Activated naive CD4-positive, alpha-beta T cell treated with anti-CD3 and anti-CD28 coated beads, Interleukin-2, amount 50 U/mL, for 24 hours (primary cell): ENCODE measurements around the gene UAP1.

Experiments used
- H3K27ac Mint-ChIP-seq: one replicate; pipeline ENCODE4 v1.8.0; 2021; ENCODE audit warnings: mild to moderate bottlenecking, mixed read lengths
- H3K27me3 Mint-ChIP-seq: one replicate; pipeline ENCODE4 v1.8.0; 2021; ENCODE audit warnings: mixed read lengths
- H3K36me3 Mint-ChIP-seq: one replicate; pipeline ENCODE4 v1.8.0; 2021; ENCODE audit warnings: mixed read lengths
- H3K4me1 Mint-ChIP-seq: one replicate; pipeline ENCODE4 v1.8.0; 2021; ENCODE audit warnings: mixed read lengths
- H3K4me3 Mint-ChIP-seq: one replicate; pipeline ENCODE4 v1.8.0; 2021; ENCODE audit warnings: mild to moderate bottlenecking, mixed read lengths
- H3K9me3 Mint-ChIP-seq: one replicate; pipeline ENCODE4 v1.8.0; 2021; ENCODE audit warnings: mixed read lengths

Gene UAP1

DNA sequence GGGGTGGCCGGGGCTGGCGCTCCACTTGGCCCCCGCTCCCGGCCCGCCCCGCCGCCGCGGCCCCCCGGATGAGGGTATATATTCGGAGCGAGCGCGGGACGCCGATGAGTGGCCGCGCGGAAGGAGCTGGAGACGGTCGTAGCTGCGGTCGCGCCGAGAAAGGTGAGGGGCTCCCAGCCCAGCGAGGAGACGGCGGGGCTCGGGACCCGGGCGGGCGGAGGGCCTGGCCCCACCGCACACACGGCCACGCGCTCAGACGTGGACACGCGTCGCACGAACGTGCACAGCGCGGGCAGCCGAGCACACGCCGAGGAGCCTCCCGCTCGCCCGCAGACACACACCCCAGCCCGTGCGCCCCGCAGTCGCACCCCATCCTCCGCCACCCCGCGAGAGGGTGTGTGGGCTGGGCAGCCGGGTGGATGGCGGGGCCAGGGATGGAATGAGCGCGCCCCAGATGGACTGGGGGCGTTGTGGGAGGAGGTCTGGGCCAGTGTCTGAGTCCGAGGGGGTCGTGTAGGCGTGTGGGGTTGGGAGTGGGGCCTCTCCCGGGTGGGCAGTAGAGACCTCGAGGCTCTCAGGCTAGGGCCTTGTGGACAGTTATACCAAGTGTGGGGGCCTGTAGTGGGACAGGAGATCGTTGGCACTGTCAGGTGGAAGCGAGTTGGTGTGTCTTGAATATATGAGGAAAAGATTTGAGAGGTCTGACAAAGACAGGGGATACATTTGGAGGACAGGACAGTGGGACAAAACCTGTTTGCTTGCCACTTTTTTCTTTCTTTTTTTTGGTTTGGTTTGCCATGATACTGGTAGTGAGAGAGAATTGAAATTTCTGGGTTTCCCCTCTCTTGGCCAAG, at the start of gene UAP1:
Gene UAP1 (plus strand): TSS at position 107 of the 854 bp plus-strand sequence. CDS start 4,347 bp downstream, outside the sequence.
- Mint-ChIP-seq H3K27ac (peak within 1 kb of the TSS; percentile 91), H3K9me3 (no peaks in the 10 kb centered on the region), H3K36me3 (peaks cover 1% of the 10 kb centered on the region), H3K4me1 (peaks cover 48% of the 10 kb centered on the region), H3K4me3 (peak within 1 kb of the TSS; percentile 97), H3K27me3 (no peaks in the 10 kb centered on the region)

DNA sequence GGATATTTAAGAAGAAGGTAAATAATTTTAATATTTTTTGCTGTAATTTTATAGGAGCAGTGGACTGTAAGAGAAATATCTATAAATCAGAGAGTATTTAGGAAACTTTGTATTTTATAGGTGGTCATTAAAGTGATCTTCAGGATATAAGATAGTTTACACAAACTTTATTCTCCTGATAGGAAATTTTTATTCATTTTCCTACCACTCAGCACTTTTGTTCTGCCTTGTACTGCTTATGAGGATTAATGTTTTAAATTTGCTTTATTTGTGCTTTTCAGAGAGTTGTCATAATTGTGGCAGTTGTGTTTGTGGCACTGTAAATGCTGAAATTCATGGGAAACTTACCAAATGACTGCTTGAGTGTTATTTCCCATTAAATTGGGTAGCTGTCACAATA, 34.2 kb upstream of the UAP1 start:
- no peaks in the 10 kb centered on the region for H3K9me3 Mint-ChIP-seq
- no peak overlapping the region for H3K27ac Mint-ChIP-seq
- no peaks in the 10 kb centered on the region for H3K4me1 Mint-ChIP-seq
- H3K4me3 Mint-ChIP-seq = no peak overlapping the region
- peaks cover 24% of the 10 kb centered on the region for H3K36me3 Mint-ChIP-seq
- H3K27me3 Mint-ChIP-seq = no peaks in the 10 kb centered on the region

DNA sequence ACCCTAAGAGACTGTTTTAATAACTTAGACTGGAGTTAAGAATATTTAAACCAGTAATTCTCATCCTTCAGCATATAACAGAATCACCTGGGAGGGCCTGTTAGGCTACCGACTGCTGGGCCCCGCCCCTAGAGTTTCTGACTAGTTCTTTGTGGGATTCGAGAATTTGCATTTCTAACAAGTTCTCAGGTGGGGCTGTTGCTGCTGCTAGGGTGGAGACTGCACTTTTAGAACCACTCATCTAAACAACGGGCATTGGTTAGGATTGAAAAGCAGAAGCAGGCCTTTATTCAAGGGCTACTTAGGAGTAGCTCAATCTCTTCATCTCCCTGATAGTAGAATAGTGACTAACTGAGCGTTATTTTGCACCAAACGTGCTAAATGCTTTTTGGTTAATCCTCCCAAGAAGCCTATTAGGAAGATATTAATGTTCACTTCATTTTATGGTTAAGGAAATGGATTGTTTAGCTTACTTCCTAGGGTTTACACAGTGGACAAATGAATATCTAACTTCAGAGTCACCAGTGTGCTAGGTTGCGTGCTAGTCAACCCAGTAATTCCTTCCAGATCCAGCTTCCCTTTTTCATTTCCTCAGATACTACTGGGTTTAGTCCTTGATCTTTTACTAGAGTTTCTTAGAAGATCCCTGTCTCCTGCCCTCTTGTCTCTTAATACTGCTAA, 31.1 kb upstream of the UAP1 start:
- Mint-ChIP-seq H3K27ac (no peak overlapping the region), H3K4me3 (no peak overlapping the region), H3K4me1 (no peaks in the 10 kb centered on the region), H3K36me3 (peaks cover 13% of the 10 kb centered on the region), H3K27me3 (no peaks in the 10 kb centered on the region), H3K9me3 (no peaks in the 10 kb centered on the region)

- peaks cover 12% of the 10 kb centered on the region for H3K36me3 Mint-ChIP-seq
- H3K9me3 Mint-ChIP-seq = no peaks in the 10 kb centered on the region
- H3K27me3 Mint-ChIP-seq = no peaks in the 10 kb centered on the region
- H3K4me3 Mint-ChIP-seq = no peak overlapping the region
- H3K27ac Mint-ChIP-seq = no peak overlapping the region
- H3K4me1 Mint-ChIP-seq = no peaks in the 10 kb centered on the region
Measured at GRCh38 chr1:162530988-162531319, 30.6 kb upstream of the UAP1 start.

GRCh38 chr1:162535501-162535900, 26.0 kb upstream of the UAP1 start:
- Mint-ChIP-seq H3K4me1 (no peaks in the 10 kb centered on the region), H3K27ac (no peak overlapping the region), H3K36me3 (peaks cover 3% of the 10 kb centered on the region), H3K9me3 (no peaks in the 10 kb centered on the region), H3K4me3 (no peak overlapping the region), H3K27me3 (no peaks in the 10 kb centered on the region)

DNA sequence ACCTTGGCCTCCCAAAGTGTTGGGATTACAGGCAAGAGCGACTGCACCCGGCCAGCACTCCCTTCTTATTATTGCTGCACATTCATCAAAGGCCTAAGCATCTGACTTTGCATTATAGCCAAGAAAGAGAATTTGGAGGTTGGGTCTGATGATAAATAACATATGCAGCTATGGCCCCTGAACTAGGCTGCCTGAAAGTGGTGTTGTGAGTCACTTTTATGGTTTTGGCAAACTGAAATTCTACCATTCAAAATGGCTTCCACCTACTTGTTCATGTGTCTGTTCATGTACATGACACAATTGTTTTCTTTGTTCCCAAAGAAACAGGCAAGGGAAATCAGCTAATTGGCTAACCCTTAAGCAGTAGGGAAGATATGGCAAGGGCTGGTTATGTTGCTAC, 25.0 kb upstream of the UAP1 start:
- Mint-ChIP-seq H3K4me1 (no peaks in the 10 kb centered on the region), H3K4me3 (no peak overlapping the region), H3K27me3 (no peaks in the 10 kb centered on the region), H3K9me3 (no peaks in the 10 kb centered on the region), H3K36me3 (peaks cover 3% of the 10 kb centered on the region), H3K27ac (no peak overlapping the region)

DNA sequence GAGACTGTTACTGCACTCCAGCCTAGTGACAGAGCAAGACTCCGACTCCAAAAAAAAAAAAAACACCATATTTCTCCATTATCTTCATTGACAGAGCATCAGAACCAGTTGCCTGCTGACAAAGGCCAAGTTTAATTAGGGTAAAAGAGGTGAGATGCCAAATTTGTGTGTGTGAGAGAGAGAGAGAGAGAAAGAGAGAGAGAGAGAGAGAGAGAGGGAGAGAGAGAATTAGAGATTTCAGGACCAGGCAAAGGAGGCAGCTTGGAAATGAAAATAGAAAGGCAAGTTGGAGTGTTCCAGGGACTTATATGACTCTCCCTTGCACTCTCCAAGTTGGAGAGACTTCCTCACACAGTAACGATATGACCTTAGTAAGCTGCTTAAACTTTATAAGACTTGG, 24.3 kb upstream of the UAP1 start:
- Mint-ChIP-seq H3K27ac (no peak overlapping the region), H3K27me3 (no peaks in the 10 kb centered on the region)

GRCh38 chr1:162538815-162539431, 22.6 kb upstream of the UAP1 start:
- Mint-ChIP-seq H3K36me3 (peaks cover 3% of the 10 kb centered on the region), H3K4me3 (no peak overlapping the region), H3K9me3 (no peaks in the 10 kb centered on the region), H3K27me3 (no peaks in the 10 kb centered on the region), H3K27ac (no peak overlapping the region), H3K4me1 (no peaks in the 10 kb centered on the region)

More for the DNA sequence above, 24.3 kb upstream of the UAP1 start:
- no peak overlapping the region for H3K4me3 Mint-ChIP-seq
- H3K4me1 Mint-ChIP-seq = no peaks in the 10 kb centered on the region
- H3K9me3 Mint-ChIP-seq = no peaks in the 10 kb centered on the region
- peaks cover 3% of the 10 kb centered on the region for H3K36me3 Mint-ChIP-seq

DNA sequence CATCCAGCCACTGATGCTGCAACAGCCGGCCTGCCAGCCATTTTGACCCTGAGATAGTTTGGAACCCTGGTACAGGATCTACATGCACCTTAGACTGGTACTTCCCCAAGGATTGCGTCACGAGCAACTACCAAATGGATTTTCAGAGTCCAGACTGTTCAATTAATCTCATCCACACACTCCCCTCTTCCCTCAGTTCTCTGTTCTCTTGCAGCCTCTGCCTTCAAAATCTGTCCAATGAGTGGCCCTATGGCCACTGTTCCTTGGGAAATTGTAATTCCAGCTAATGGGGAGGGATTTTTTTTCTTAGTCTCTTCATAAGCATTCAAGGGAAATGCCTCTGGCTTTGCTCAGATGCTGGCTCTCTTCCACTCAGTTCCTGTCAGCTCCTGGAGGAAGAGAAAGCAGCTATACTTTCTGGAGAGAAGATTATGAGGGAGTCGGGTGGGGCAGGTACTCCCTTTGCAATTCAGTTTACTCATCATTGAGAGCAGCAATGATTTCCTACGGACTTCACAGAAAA, 19.8 kb upstream of the UAP1 start:
- Mint-ChIP-seq H3K36me3 (peaks cover 3% of the 10 kb centered on the region), H3K9me3 (no peaks in the 10 kb centered on the region), H3K27ac (no peak overlapping the region), H3K4me1 (no peaks in the 10 kb centered on the region), H3K27me3 (no peaks in the 10 kb centered on the region), H3K4me3 (no peak overlapping the region)

DNA sequence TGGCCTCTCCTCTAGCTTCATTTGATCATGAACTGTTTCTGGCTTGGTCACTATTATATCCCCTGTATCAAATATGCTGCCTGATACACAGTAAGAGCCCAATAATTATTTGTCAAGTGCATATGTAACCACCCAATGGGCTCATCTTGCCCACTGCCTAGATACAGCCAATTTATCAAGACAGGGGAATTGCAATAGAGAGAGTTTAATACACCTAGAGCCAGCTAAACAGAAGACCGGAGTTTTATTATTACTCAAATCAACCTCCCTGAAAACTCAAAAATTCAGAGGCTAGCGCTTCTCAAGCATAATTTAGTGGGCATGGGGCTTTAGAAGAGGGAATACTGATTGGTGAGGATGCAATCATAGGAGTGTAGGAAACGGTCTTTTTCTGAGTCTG, 18.3 kb upstream of the UAP1 start:
- Mint-ChIP-seq H3K27ac (no peak overlapping the region), H3K27me3 (no peaks in the 10 kb centered on the region), H3K36me3 (peaks cover 3% of the 10 kb centered on the region), H3K9me3 (no peaks in the 10 kb centered on the region), H3K4me1 (no peaks in the 10 kb centered on the region), H3K4me3 (no peak overlapping the region)

DNA sequence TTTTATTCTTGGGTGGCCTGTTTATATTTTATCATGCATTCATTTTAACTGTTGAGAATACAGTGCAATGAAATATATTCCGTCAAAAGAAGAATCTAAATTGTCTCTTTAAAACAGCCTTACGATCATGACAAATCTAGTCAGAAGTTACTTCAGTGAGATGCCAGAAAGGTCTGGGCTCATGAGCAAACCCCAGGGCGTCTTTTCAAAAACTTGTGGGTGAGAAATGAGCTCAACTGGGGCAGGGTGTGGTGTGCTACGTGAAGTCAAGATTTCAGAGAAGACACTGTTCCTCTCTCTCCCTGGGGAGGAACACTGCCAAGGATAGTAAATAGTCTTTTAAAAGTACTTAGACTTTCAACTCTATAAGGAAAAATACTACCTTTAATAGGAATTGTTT, 13.4 kb upstream of the UAP1 start:
- H3K27me3 Mint-ChIP-seq = no peaks in the 10 kb centered on the region
- H3K27ac Mint-ChIP-seq = no peak overlapping the region
- H3K9me3 Mint-ChIP-seq = no peaks in the 10 kb centered on the region
- no peaks in the 10 kb centered on the region for H3K4me1 Mint-ChIP-seq
- H3K4me3 Mint-ChIP-seq = no peak overlapping the region
- H3K36me3 Mint-ChIP-seq = no peaks in the 10 kb centered on the region

DNA sequence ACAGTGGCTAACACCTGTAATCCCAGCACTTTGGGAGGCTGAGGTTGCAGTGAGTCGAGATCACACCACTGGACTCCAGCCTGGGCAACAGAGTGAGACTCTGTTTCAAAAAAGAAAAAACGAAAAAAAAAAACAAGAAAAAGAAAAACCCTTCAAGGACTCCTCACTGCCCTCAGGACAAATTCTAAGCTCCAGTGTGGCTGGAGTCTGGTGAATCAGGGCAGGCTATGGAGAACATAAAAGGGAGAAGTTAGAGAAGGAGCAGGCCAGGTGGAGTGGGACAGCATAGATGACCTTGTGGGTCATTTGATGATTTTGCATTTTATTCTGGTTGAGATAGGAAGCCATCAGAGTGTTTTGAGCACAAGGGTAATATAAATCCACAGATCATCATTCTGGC, 12.5 kb upstream of the UAP1 start:
- Mint-ChIP-seq H3K27me3 (no peaks in the 10 kb centered on the region), H3K9me3 (no peaks in the 10 kb centered on the region), H3K4me1 (no peaks in the 10 kb centered on the region), H3K4me3 (no peak overlapping the region), H3K27ac (no peak overlapping the region), H3K36me3 (no peaks in the 10 kb centered on the region)

DNA sequence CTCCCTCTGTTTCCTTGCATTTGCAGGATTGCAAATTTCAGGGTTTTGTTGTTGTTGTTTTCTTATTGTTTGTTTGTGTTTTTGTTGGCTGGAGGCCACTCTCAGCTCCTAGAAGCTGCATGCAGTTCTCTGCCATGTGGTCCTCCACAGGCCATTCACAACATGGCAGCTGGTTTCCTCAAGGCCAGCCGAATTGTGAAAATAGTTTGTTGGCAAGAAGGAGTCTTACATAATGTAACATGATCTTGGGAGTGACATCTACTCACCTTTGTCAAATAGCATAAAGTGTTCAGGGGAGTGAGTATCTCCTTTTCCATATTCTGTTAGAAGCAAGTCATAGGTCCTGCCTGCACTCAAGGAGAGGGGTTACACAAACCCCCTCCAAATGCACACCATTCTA, 10.6 kb upstream of the UAP1 start:
- Mint-ChIP-seq H3K27me3 (no peaks in the 10 kb centered on the region), H3K36me3 (no peaks in the 10 kb centered on the region), H3K9me3 (no peaks in the 10 kb centered on the region), H3K4me1 (no peaks in the 10 kb centered on the region), H3K4me3 (no peak overlapping the region), H3K27ac (no peak overlapping the region)

GRCh38 chr1:162551969-162552683, 9.4 kb upstream of the UAP1 start:
- Mint-ChIP-seq H3K36me3 (no peaks in the 10 kb centered on the region), H3K27me3 (no peaks in the 10 kb centered on the region), H3K4me1 (no peaks in the 10 kb centered on the region), H3K27ac (no peak overlapping the region), H3K9me3 (no peaks in the 10 kb centered on the region), H3K4me3 (no peak overlapping the region)

GRCh38 chr1:162552684-162553252, 8.8 kb upstream of the UAP1 start:
- no peaks in the 10 kb centered on the region for H3K4me1 Mint-ChIP-seq
- H3K9me3 Mint-ChIP-seq = no peaks in the 10 kb centered on the region
- no peak overlapping the region for H3K27ac Mint-ChIP-seq
- no peak overlapping the region for H3K4me3 Mint-ChIP-seq
- no peaks in the 10 kb centered on the region for H3K36me3 Mint-ChIP-seq
- H3K27me3 Mint-ChIP-seq = no peaks in the 10 kb centered on the region
